PFSK-1 (cell line): ENCODE data around the gene SLC46A2.

Source experiments
- POLR2AphosphoS5 ChIP-seq: IDR thresholded peaks from 2 replicates; pipeline ENCODE4 v1.6.1; 2012; ENCODE audit warnings: low read depth, mild to moderate bottlenecking, control low read depth, low read length, moderate library complexity
- REST ChIP-seq, 2 experiments: IDR thresholded peaks; 2 replicates each; pipeline versions ENCODE4 v1.6.1 to v1.8.0; 2011 to 2012; ENCODE audit warnings: low read depth in 2 of 2, low read length in 2 of 2, control low read depth in 1 of 2, inconsistent platforms in 1 of 2, mild to moderate bottlenecking in 1 of 2, moderate library complexity in 1 of 2; ENCODE audit not compliant: insufficient read depth in 1 of 2
- SIN3A ChIP-seq: IDR thresholded peaks from 2 replicates; pipeline ENCODE4 v1.6.1; 2012; ENCODE audit warnings: mild to moderate bottlenecking, low read length, moderate library complexity, borderline replicate concordance; ENCODE audit not compliant: insufficient read depth
- TAF1 ChIP-seq: IDR thresholded peaks from 2 replicates; pipeline ENCODE4 v1.6.1; 2012; ENCODE audit warnings: low read length, control low read depth, borderline replicate concordance; ENCODE audit not compliant: insufficient read depth

GRCh38 chr9:112861638-112862555 lies 28.8 kb downstream of the SLC46A2 start:
- TF ChIP-seq POLR2AphosphoS5: no peak
- TF ChIP-seq TAF1: no peak
- no peak for TF ChIP-seq SIN3A
- no peak for TF ChIP-seq REST (IDR thresholded peaks at IDR 0.05; ENCODE audit: insufficient read depth in 1 of 2, low read depth in 2 of 2, low read length in 2 of 2)
